ENCODE measurements around the gene PSG6. TPM values are rescaled to one million over a fixed set of nuclear protein-coding genes. Genes with fewer than 3 reads are reported as not detected.
"Not testable (repeated sequence)": the region's sequence is repeated elsewhere in the genome, so short reads cannot be mapped to it uniquely, and the experiment has no call there.

PSG6 gene
- total and polyA plus RNA-seq, 10 of the 15 experiments (the other 5 are each of a cell fraction or from before 2014, with no cell fraction given), result not detected

GRCh38 chr19:42913516-42913915, 4.2 kb downstream of the PSG6 start:
- FAIRE-seq; in situ Hi-C loops (cut with MboI); SMC1A ChIA-PET (ENCODE audit: uncharacterized antibody, unreplicated experiment): not testable (repeated sequence)

DNA sequence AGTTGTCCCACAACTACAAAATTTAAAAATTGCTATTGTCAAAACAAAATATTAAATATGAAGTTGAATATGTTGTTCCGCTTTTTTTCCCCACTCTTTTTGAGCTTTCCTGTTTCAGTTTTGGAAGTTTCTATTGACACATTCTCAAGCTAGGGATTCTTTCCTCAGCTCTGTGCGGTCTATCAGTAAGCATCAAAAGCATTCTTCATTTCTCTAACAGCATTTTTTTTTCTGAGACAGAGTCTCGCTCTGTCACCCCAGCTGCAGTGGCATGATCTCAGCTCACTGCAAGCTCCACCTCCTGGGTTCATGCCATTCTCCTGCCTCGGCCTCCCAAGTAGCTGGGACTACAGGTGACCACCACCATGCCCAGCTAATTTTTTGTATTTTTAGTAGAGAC, 4.8 kb downstream of the PSG6 start:
- H3K4me3 ChIP-seq; intact Hi-C loops (cut with micrococcal nuclease; ENCODE audit: unreplicated experiment); H3K4me2 ChIP-seq (ENCODE audit: control insufficient read depth, insufficient read depth); H3K36me3 ChIP-seq (ENCODE audit: control insufficient read depth in 2 of 2, insufficient read depth in 2 of 2, low read length in 1 of 2); DNase-seq (ENCODE audit: low read depth, low spot score); FAIRE-seq; in situ Hi-C loops (cut with MboI); BruUV-seq (replicated peaks); RAD21 ChIA-PET (ENCODE audit: unreplicated experiment); H4K20me1 ChIP-seq (ENCODE audit: control insufficient read depth, insufficient read depth); H3K27me3 ChIP-seq (replicated peaks in 1 of 2; ENCODE audit: control insufficient read depth in 2 of 2, insufficient read depth in 2 of 2, low read length in 1 of 2); H3K9ac ChIP-seq (ENCODE audit: control insufficient read depth, insufficient read depth, low read length); H3K9me3 ChIP-seq (replicated peaks; ENCODE audit: control insufficient read depth, insufficient read depth, low read length); POLR2A ChIA-PET; H3K27ac ChIP-seq (ENCODE audit: control insufficient read depth, insufficient read depth); ATAC-seq; H2AFZ ChIP-seq (ENCODE audit: control insufficient read depth, low read depth, low read length); CTCF ChIA-PET; SMC1A ChIA-PET (ENCODE audit: uncharacterized antibody, unreplicated experiment); H3K4me1 ChIP-seq (ENCODE audit: control insufficient read depth, insufficient read depth, low read length); H3K79me2 ChIP-seq (ENCODE audit: control insufficient read depth, insufficient read depth, low read length): not testable (repeated sequence)
- WGBS (ENCODE audit: insufficient coverage, insufficient replicate concordance, low lambda C conversion rate, missing lambda C conversion rate), result 33% methylated on average over 4 of the region's 4 CpGs

More at GRCh38 chr19:42913516-42913915, 4.2 kb downstream of the PSG6 start:
- H3K36me3 ChIP-seq (ENCODE audit: control insufficient read depth in 2 of 2, insufficient read depth in 2 of 2, low read length in 1 of 2); H3K9ac ChIP-seq (ENCODE audit: control insufficient read depth, insufficient read depth, low read length); H3K27ac ChIP-seq (ENCODE audit: control insufficient read depth, insufficient read depth); CTCF ChIA-PET; H3K9me3 ChIP-seq (replicated peaks; ENCODE audit: control insufficient read depth, insufficient read depth, low read length); RAD21 ChIA-PET (ENCODE audit: unreplicated experiment); H3K4me1 ChIP-seq (ENCODE audit: control insufficient read depth, insufficient read depth, low read length); POLR2A ChIA-PET; H4K20me1 ChIP-seq (ENCODE audit: control insufficient read depth, insufficient read depth); H3K27me3 ChIP-seq (replicated peaks in 1 of 2; ENCODE audit: control insufficient read depth in 2 of 2, insufficient read depth in 2 of 2, low read length in 1 of 2); ATAC-seq; H3K4me2 ChIP-seq (ENCODE audit: control insufficient read depth, insufficient read depth); H2AFZ ChIP-seq (ENCODE audit: control insufficient read depth, low read depth, low read length); intact Hi-C loops (cut with micrococcal nuclease; ENCODE audit: unreplicated experiment); H3K79me2 ChIP-seq (ENCODE audit: control insufficient read depth, insufficient read depth, low read length); BruUV-seq (replicated peaks); H3K4me3 ChIP-seq; DNase-seq (ENCODE audit: low read depth, low spot score): not testable (repeated sequence)
- 27% methylated on average over 5 of the region's 5 CpGs for WGBS (ENCODE audit: insufficient coverage, insufficient replicate concordance, low lambda C conversion rate, missing lambda C conversion rate)

DNA sequence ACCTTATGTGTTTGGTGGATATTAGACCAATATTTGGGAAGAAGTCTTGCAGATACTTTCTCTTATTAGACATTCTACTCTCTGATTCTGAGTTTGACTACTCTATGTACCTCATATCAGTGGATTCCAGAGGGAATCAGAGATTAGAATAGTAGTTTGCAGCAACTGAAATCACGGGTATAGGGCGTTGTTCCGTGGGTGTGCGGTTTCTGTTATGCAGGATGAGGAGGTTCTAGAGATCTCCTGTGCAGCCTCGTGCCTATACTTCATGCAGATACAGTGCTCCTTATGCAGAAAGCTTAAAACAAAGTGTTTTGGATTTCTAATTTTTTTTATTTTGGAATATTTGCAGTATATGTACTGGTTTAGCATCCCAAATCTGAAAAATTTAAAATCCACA, 6.0 kb downstream of the PSG6 start:
- H3K4me3 ChIP-seq; H3K27ac ChIP-seq (ENCODE audit: control insufficient read depth, insufficient read depth); POLR2A ChIA-PET; CTCF ChIA-PET; DNase-seq (ENCODE audit: low read depth, low spot score); RAD21 ChIA-PET (ENCODE audit: unreplicated experiment); SMC1A ChIA-PET (ENCODE audit: uncharacterized antibody, unreplicated experiment); intact Hi-C loops (cut with micrococcal nuclease; ENCODE audit: unreplicated experiment); H4K20me1 ChIP-seq (ENCODE audit: control insufficient read depth, insufficient read depth); H3K9me3 ChIP-seq (replicated peaks; ENCODE audit: control insufficient read depth, insufficient read depth, low read length); H3K9ac ChIP-seq (ENCODE audit: control insufficient read depth, insufficient read depth, low read length); FAIRE-seq; H3K4me1 ChIP-seq (ENCODE audit: control insufficient read depth, insufficient read depth, low read length); ATAC-seq; H3K4me2 ChIP-seq (ENCODE audit: control insufficient read depth, insufficient read depth); H3K27me3 ChIP-seq (replicated peaks in 1 of 2; ENCODE audit: control insufficient read depth in 2 of 2, insufficient read depth in 2 of 2, low read length in 1 of 2); BruUV-seq (replicated peaks); H2AFZ ChIP-seq (ENCODE audit: control insufficient read depth, low read depth, low read length); in situ Hi-C loops (cut with MboI); H3K36me3 ChIP-seq (ENCODE audit: control insufficient read depth in 2 of 2, insufficient read depth in 2 of 2, low read length in 1 of 2); H3K79me2 ChIP-seq (ENCODE audit: control insufficient read depth, insufficient read depth, low read length): not testable (repeated sequence)
- WGBS (ENCODE audit: insufficient coverage, insufficient replicate concordance, low lambda C conversion rate, missing lambda C conversion rate), result 15% methylated on average over 5 of the region's 5 CpGs

DNA sequence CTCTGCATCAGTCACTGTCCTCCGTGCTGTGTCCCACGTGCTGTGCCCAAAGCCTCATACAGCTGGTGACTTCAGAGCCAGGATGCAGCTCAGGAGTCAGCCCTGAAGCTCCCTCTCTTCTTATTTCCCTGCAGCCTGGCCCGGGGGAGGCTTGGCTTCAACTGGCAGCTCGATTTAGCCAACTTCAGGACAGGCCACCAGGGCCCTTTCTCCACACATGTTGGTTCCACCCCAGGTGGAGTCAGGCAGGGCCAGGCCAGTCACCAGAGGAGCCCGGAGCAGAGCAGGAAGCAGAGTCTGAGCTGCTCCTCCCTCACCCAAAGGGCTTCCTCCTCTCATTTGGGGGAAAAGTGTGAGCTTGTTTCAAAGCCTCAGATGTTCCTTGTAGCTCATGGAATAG, 11.5 kb downstream of the PSG6 start:
- intact Hi-C loops (cut with micrococcal nuclease; ENCODE audit: unreplicated experiment); BruUV-seq (replicated peaks); RAD21 ChIA-PET (ENCODE audit: unreplicated experiment); POLR2A ChIA-PET; H3K79me2 ChIP-seq (ENCODE audit: control insufficient read depth, insufficient read depth, low read length); CTCF ChIA-PET; H3K9ac ChIP-seq (ENCODE audit: control insufficient read depth, insufficient read depth, low read length); H3K36me3 ChIP-seq (ENCODE audit: control insufficient read depth in 2 of 2, insufficient read depth in 2 of 2, low read length in 1 of 2); SMC1A ChIA-PET (ENCODE audit: uncharacterized antibody, unreplicated experiment); H3K9me3 ChIP-seq (replicated peaks; ENCODE audit: control insufficient read depth, insufficient read depth, low read length); H3K4me3 ChIP-seq; H3K4me1 ChIP-seq (ENCODE audit: control insufficient read depth, insufficient read depth, low read length); ATAC-seq; H3K27me3 ChIP-seq (replicated peaks in 1 of 2; ENCODE audit: control insufficient read depth in 2 of 2, insufficient read depth in 2 of 2, low read length in 1 of 2); DNase-seq (ENCODE audit: low read depth, low spot score); H3K27ac ChIP-seq (ENCODE audit: control insufficient read depth, insufficient read depth); H4K20me1 ChIP-seq (ENCODE audit: control insufficient read depth, insufficient read depth); FAIRE-seq; in situ Hi-C loops (cut with MboI); H2AFZ ChIP-seq (ENCODE audit: control insufficient read depth, low read depth, low read length); H3K4me2 ChIP-seq (ENCODE audit: control insufficient read depth, insufficient read depth): not testable (repeated sequence)
- 10% methylated on average over 5 of the region's 5 CpGs for WGBS (ENCODE audit: insufficient coverage, insufficient replicate concordance, low lambda C conversion rate, missing lambda C conversion rate)

Measured in GM12878 (cell line).